Nephron progenitor cell (in vitro differentiated cells): Measurements from ENCODE around the gene SLC38A7.

Experiments
- DNase-seq: peaks from one replicate; pipeline ENCODE4 v3.0.0; 2021
- H3K27ac Mint-ChIP-seq: 2 replicates; pipeline ENCODE4 v1.8.0; 2021; ENCODE audit warnings: mild to moderate bottlenecking, moderate library complexity, mixed read lengths
- H3K27me3 Mint-ChIP-seq: 2 replicates; pipeline ENCODE4 v1.8.0; 2021; ENCODE audit warnings: mild to moderate bottlenecking, low read depth, mixed read lengths; ENCODE audit not compliant: poor library complexity
- H3K36me3 Mint-ChIP-seq: 2 replicates; pipeline ENCODE4 v1.8.0; 2021; ENCODE audit warnings: low read depth, mixed read lengths
- H3K4me1 Mint-ChIP-seq: 2 replicates; pipeline ENCODE4 v1.8.0; 2021; ENCODE audit warnings: mixed read lengths
- H3K4me3 Mint-ChIP-seq: 2 replicates; pipeline ENCODE4 v1.8.0; 2021; ENCODE audit warnings: mild to moderate bottlenecking, moderate library complexity, mixed read lengths
- H3K9me3 Mint-ChIP-seq: 2 replicates; pipeline ENCODE4 v1.8.0; 2021; ENCODE audit warnings: mild to moderate bottlenecking, moderate library complexity, mixed read lengths
- CTCF ChIP-seq: fragments of 200-600 bp; sonication (generic); IDR thresholded peaks from 2 replicates; pipeline ENCODE4 v1.5.0; 2021; ENCODE audit warnings: antibody characterized with exemption

SLC38A7 gene

GRCh38 chr16:58684354-58685083 lies at the start of gene SLC38A7:
Gene SLC38A7, minus strand, starts transcription at chr16:58684770. Its CDS starts 4,644 bp downstream, at chr16:58680126.
- DNase-seq = peak; percentile 83
- peak within 1 kb of the TSS; percentile 29 for H3K27ac Mint-ChIP-seq
- peak within 1 kb of the TSS; percentile 90 for H3K4me3 Mint-ChIP-seq
- H3K27me3 Mint-ChIP-seq = peaks cover 27% of the 10 kb centered on the region
- H3K9me3 Mint-ChIP-seq = no peaks in the 10 kb centered on the region
- peaks cover 18% of the 10 kb centered on the region for H3K4me1 Mint-ChIP-seq
- TF ChIP-seq CTCF = no peak
- peaks cover 4% of the 10 kb centered on the region for H3K36me3 Mint-ChIP-seq

GRCh38 chr16:58733671-58734458 lies 49.3 kb upstream of the SLC38A7 start, which contains the start of gene GOT2:
Gene GOT2, minus strand, starts transcription at chr16:58734316. Its CDS starts 88 bp downstream, at chr16:58734228.
- H3K4me1 Mint-ChIP-seq = peaks cover 37% of the 10 kb centered on the region
- H3K27me3 Mint-ChIP-seq = peaks cover 8% of the 10 kb centered on the region
- peak; percentile 83 for DNase-seq
- TF ChIP-seq CTCF = peak; percentile 83
- peak within 1 kb of the TSS; percentile 98 for H3K27ac Mint-ChIP-seq
- H3K9me3 Mint-ChIP-seq = no peaks in the 10 kb centered on the region
- peak within 1 kb of the TSS; percentile 99 for H3K4me3 Mint-ChIP-seq
- H3K36me3 Mint-ChIP-seq = peaks cover 15% of the 10 kb centered on the region

- peak overlapping the region; percentile 70 for H3K27ac Mint-ChIP-seq
- H3K27me3 Mint-ChIP-seq = peaks cover 4% of the 10 kb centered on the region
- peak overlapping the region; percentile 99 for H3K4me3 Mint-ChIP-seq
- peak; percentile 60 for DNase-seq
- TF ChIP-seq CTCF = no peak
- peaks cover 17% of the 10 kb centered on the region for H3K36me3 Mint-ChIP-seq
- no peaks in the 10 kb centered on the region for H3K9me3 Mint-ChIP-seq
- peaks cover 39% of the 10 kb centered on the region for H3K4me1 Mint-ChIP-seq
Observed at GRCh38 chr16:58733248-58733670, 48.7 kb upstream of the SLC38A7 start.

GRCh38 chr16:58732545-58733247 lies 48.1 kb upstream of the SLC38A7 start:
- H3K4me1 Mint-ChIP-seq = peaks cover 44% of the 10 kb centered on the region
- H3K27me3 Mint-ChIP-seq = peaks cover 3% of the 10 kb centered on the region
- H3K4me3 Mint-ChIP-seq = peak overlapping the region; percentile 99
- DNase-seq = no peak
- H3K27ac Mint-ChIP-seq = peak overlapping the region; percentile 70
- peaks cover 22% of the 10 kb centered on the region for H3K36me3 Mint-ChIP-seq
- no peak for TF ChIP-seq CTCF
- H3K9me3 Mint-ChIP-seq = no peaks in the 10 kb centered on the region

GRCh38 chr16:58730724-58731370 lies 46.3 kb upstream of the SLC38A7 start:
- no peak for TF ChIP-seq CTCF
- H3K9me3 Mint-ChIP-seq = no peaks in the 10 kb centered on the region
- peaks cover 49% of the 10 kb centered on the region for H3K4me1 Mint-ChIP-seq
- H3K27me3 Mint-ChIP-seq = no peaks in the 10 kb centered on the region
- H3K4me3 Mint-ChIP-seq = no peak overlapping the region
- no peak for DNase-seq
- no peak overlapping the region for H3K27ac Mint-ChIP-seq
- peaks cover 27% of the 10 kb centered on the region for H3K36me3 Mint-ChIP-seq
